Epithelial cell of proximal tubule (primary cell): Measurements from ENCODE around the gene INCENP. TPM values are rescaled to one million over a fixed set of nuclear protein-coding genes. Genes with fewer than 3 reads are reported as not detected.

Experiments used
- DNase-seq: peaks from one replicate; pipeline ENCODE4 v3.0.0-alpha.2; 2011; ENCODE audit warnings: low read depth
- H3K4me3 ChIP-seq: 2 replicates; pipeline ENCODE4 v1.5.1; 2011; ENCODE audit warnings: low read depth, mild to moderate bottlenecking, low read length
- total RNA-seq: library from RNA; depleted of rRNA; stranded (reverse); fragments of >200 nt; gene quantifications from 2 replicates; pipeline ENCODE4 v1.2.3, GENCODE V29; 2015
- TF ChIP-seq, protein P1 (sequence below): conservative IDR thresholded peaks from 2 replicates; pipeline ENCODE4 v1.5.1; 2012; ENCODE audit warnings: low read depth, mild to moderate bottlenecking, low read length

INCENP gene
- total RNA-seq, 1 donor from 2014 or later: 32.3 TPM

DNA sequence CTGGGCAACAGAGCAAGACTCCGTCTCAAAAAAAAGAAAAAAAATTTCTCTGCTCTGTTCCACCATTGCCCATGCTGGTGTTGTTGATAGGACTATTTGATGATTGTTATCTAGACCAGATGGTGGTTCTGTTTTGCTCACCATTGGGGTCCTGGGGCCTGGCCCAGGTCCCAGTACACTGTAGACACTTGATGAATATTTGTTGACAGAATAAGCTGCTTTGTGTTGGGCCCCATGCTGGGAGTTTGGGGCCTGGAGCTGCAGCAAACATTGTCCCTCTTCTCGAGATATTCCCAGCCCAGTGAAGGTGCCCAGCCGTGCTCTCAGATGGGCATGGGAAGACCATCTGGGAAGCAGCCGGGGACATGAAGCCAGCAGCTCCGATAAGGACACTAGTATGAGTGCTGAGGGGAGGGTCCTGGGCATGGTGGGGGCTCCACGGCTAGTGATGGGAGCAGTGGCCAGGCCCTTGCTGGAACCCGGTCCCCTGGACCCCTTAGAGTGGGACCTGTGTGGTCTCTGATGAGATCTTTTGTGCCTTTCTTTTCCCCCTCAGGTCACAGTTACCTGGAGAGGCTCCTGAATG, 13.6 kb downstream of the INCENP start:
- DNase-seq: no peak
- no peak overlapping the region for H3K4me3 ChIP-seq
- TF ChIP-seq, protein P1, sequence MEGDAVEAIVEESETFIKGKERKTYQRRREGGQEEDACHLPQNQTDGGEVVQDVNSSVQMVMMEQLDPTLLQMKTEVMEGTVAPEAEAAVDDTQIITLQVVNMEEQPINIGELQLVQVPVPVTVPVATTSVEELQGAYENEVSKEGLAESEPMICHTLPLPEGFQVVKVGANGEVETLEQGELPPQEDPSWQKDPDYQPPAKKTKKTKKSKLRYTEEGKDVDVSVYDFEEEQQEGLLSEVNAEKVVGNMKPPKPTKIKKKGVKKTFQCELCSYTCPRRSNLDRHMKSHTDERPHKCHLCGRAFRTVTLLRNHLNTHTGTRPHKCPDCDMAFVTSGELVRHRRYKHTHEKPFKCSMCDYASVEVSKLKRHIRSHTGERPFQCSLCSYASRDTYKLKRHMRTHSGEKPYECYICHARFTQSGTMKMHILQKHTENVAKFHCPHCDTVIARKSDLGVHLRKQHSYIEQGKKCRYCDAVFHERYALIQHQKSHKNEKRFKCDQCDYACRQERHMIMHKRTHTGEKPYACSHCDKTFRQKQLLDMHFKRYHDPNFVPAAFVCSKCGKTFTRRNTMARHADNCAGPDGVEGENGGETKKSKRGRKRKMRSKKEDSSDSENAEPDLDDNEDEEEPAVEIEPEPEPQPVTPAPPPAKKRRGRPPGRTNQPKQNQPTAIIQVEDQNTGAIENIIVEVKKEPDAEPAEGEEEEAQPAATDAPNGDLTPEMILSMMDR: no peak

- H3K4me3 ChIP-seq: no peak overlapping the region
- TF ChIP-seq, protein P1: no peak
Measured at GRCh38 chr11:62137881-62138629, 14.2 kb downstream of the INCENP start.

DNA sequence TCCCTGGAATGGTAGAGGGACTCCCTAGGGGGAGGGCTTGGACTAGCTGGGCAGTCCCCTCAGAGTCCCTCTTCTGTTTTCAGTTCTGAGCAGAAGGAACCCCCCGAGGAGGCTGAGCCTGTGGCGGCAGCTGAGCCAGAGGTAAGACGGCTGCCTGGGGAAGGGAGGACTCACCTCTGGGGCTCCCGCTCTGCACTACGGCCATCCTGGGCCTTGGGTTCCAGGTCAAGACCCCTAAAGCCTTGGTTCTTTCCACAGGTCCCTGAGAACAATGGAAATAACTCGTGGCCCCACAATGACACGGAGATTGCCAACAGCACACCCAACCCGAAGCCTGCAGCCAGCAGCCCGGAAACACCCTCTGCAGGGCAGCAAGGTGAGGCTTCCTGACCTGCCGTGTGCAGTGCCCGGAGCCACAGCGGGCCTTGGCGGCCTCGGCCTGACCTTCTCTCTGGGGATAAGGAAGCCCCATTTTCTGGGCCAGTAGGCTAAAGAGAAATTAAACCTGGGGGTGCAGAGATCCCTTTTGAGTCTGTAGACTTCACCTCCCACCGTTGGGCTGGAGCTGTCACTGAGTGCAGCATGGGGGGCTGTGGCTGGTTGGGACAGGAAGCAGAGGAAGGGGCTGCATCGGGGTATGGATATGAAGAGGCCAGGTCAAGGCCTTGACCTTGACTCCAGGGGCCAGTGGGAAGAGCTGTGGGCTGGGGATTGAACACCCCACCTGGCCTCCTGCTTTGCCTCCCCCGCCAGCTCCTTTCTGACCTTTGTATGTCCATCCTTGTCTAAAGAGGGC, 15.0 kb downstream of the INCENP start:
- DNase-seq: no peak
- no peak overlapping the region for H3K4me3 ChIP-seq
- TF ChIP-seq, protein P1: no peak

More at GRCh38 chr11:62137881-62138629, 14.2 kb downstream of the INCENP start:
- no peak for DNase-seq

DNA sequence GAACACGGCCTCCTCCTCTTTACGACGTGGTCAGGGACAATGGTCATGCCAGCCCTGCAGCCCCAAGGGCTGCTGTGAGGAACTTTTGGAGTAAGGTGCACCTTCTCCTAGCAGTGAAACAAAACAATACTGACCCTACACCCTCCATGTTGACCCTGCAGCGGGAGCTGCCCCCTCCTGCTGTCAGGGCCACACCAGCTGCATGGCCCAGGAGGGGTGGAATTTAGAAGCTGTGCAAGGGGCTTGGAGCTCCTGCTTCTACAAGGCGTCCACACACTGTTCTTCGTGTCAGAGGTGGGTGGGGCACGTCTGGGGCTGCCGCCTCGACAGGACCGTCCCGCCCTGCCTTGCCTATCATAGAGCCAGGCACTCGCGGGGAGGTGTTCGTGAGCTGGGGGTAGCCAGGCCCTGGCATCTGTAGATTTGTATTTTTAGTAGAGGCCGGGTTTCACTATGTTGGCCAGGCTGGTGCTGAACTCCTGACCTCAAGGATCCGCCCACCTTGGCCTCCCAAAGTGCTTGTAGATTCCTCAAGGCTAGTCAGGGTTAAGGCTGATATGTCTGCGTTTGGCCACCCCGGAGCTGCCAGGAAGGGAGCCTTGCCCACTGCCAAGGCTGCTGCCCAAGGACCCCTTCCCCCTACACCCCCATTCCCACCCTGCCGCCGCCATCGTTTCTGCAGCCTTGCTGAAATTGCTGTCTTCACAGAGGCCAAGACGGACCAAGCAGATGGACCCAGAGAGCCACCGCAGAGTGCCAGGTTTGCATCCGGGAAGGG, 15.9 kb downstream of the INCENP start:
- DNase-seq: no peak
- TF ChIP-seq, protein P1: no peak
- H3K4me3 ChIP-seq: no peak overlapping the region

GRCh38 chr11:62140304-62141110, 16.7 kb downstream of the INCENP start:
- H3K4me3 ChIP-seq: no peak overlapping the region
- DNase-seq: no peak
- TF ChIP-seq, protein P1: no peak
